ENCODE results near the gene DENND6A.

DNA sequence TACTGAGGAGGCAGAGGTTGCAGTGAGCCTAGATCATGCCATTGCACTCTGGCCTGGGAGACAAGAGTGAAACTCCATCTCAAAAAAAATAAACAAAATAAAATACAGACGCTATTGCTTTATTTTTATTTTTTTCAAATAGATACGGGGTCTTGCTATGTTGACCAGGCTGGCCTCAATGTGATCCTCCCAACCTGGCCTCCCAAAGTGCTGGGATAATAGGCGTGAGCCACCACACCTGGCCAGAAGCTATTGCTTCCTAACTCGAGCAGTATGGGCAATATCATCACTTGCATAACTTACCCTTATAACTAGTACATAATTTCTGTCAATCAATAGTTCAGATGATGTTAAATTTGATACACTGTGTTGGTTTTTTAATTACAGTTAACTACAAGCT lies 98.7 kb downstream of the DENND6A start:
- TF ChIP-seq CTCF (IDR thresholded peaks at IDR 0.05) (no peak), POLR2A (IDR thresholded peaks at IDR 0.05) (no peak)

Measured in heart left ventricle (tissue), 13 donors.